Transverse colon (tissue), 4 donors: ENCODE measurements around the gene BTN3A1. TPM values are rescaled to one million over a fixed set of nuclear protein-coding genes. Genes with fewer than 3 reads are reported as not detected.

ENCODE experiments used
- DNase-seq: peaks from one replicate; pipeline ENCODE4 v3.0.0-alpha.2; 2019
- H3K27ac ChIP-seq, 4 donors: fragments of 200-600 bp; sonication (generic); 2 replicates each; pipeline ENCODE4 v1.5.1; 2016 to 2018; ENCODE audit warnings: inconsistent platforms in 4 of 4
- H3K27me3 ChIP-seq: fragments of 200-600 bp; sonication (generic); 2 replicates; pipeline ENCODE4 v1.5.1; 2017; ENCODE audit warnings: inconsistent platforms
- H3K36me3 ChIP-seq, 4 donors: fragments of 200-600 bp; sonication (generic); 2 replicates each; pipeline ENCODE4 v1.5.1; 2017 to 2019; ENCODE audit warnings: inconsistent platforms in 4 of 4
- H3K4me1 ChIP-seq, 4 donors: fragments of 200-600 bp; sonication (generic); 2 replicates each; pipeline ENCODE4 v1.5.1; 2017 to 2020; ENCODE audit warnings: inconsistent platforms in 4 of 4
- H3K4me3 ChIP-seq, 4 donors: fragments of 200-600 bp; sonication (generic); 1 replicate in 1 of 4; 2 replicates in 3 of 4; pipeline versions ENCODE4 v1.5.1 to v1.6.1; 2017 to 2019; ENCODE audit warnings: inconsistent platforms in 4 of 4
- H3K9me3 ChIP-seq, 2 donors: fragments of 200-600 bp; sonication (generic); 2 replicates each; pipeline ENCODE4 v1.5.1; 2017 to 2019; ENCODE audit warnings: inconsistent platforms in 2 of 2
- CTCF ChIP-seq, 5 experiments: fragments of 200-600 bp in 3 of 5; fragments of 450-650 bp in 2 of 5; sonication (generic) in 3 of 5; IDR thresholded peaks; 1 replicate in 2 of 5; 2 replicates in 3 of 5; pipeline ENCODE4 v1.5.1; 2016 to 2017; ENCODE audit warnings: antibody characterized with exemption in 5 of 5, inconsistent platforms in 3 of 5, mild to moderate bottlenecking in 2 of 5, moderate library complexity in 1 of 5
- EP300 ChIP-seq: sonication (generic); formaldehyde crosslinking; IDR thresholded peaks from one replicate; pipeline ENCODE4 v1.6.1; 2017; ENCODE audit warnings: antibody characterized with exemption, low read depth
- POLR2A ChIP-seq: fragments of 450-650 bp; IDR thresholded peaks from one replicate; pipeline ENCODE4 v1.6.1; 2016; ENCODE audit warnings: antibody characterized with exemption, mild to moderate bottlenecking, moderate library complexity
- POLR2AphosphoS5 ChIP-seq, 3 donors: sonication (generic); formaldehyde crosslinking; IDR thresholded peaks; one replicate each; pipeline ENCODE4 v1.6.1; 2016; ENCODE audit warnings: antibody characterized with exemption in 3 of 3
- WGBS, 2 donors: methylation state at CpG; one replicate each; pipeline ENCODE4 v1.1.5; 2018; ENCODE audit warnings: low coverage in 1 of 2; 5-methylcytosine and 5-hydroxymethylcytosine counted together
- in situ Hi-C, 4 donors: fragments of 200-750 bp; cut with MboI; loops; one replicate each; pipeline versions ENCODE4 v1.15.0 to v1.15.1; 2017; ENCODE audit warnings: low sequenced_read_pairs in 3 of 4, low pct_ligation_motif_present in 1 of 4, low pct_unique_long_range_greater_than_20kb in 1 of 4
- intact Hi-C: fragments of 100-400 bp; cut with DNase I; formaldehyde crosslinking; loops from one replicate; pipeline ENCODE4 v1.15.1; 2023; ENCODE audit warnings: low total_unique reads
- total RNA-seq, 4 donors: library from RNA; depleted of rRNA; stranded (reverse); fragments of >200 nt; gene quantifications; one replicate each; pipeline ENCODE4 v1.1.0, GENCODE V29; 2016

Gene BTN3A1
- total RNA-seq, 4 donors from 2014 or later: 15.7 to 43.2 (median 20.4) TPM

- H3K4me3 ChIP-seq: no peak overlapping the region
- in situ Hi-C loops: loop anchor here in 1 of 4 donors (25.0 kb wide), 1 partner anchor 88 kb away; the partner anchor contains the start of gene BTN3A2
- DNase-seq: no peak
- H3K9me3 ChIP-seq: no peaks in the 10 kb centered on the region
- peaks cover 0 to 8% (median 0%) of the 10 kb centered on the region in 4 donors for H3K4me1 ChIP-seq
- no peak overlapping the region for H3K27ac ChIP-seq
- no peaks in the 10 kb centered on the region for H3K27me3 ChIP-seq
- intact Hi-C loops: no loop called here
- peaks cover 0 to 7% (median 0%) of the 10 kb centered on the region in 4 donors for H3K36me3 ChIP-seq
- TF ChIP-seq POLR2A (no peak), EP300 (no peak), CTCF (IDR thresholded peaks at IDR 0.05) (no peak), POLR2AphosphoS5 (IDR thresholded peaks at IDR 0.05) (no peak)
- WGBS, 2 donors: 95% methylated on average over 3 of the region's 3 CpGs; no CpG with 5 or more reads in 1 of the 2 donors
Measured at GRCh38 chr6:26450240-26450639, 48.2 kb downstream of the BTN3A1 start.

DNA sequence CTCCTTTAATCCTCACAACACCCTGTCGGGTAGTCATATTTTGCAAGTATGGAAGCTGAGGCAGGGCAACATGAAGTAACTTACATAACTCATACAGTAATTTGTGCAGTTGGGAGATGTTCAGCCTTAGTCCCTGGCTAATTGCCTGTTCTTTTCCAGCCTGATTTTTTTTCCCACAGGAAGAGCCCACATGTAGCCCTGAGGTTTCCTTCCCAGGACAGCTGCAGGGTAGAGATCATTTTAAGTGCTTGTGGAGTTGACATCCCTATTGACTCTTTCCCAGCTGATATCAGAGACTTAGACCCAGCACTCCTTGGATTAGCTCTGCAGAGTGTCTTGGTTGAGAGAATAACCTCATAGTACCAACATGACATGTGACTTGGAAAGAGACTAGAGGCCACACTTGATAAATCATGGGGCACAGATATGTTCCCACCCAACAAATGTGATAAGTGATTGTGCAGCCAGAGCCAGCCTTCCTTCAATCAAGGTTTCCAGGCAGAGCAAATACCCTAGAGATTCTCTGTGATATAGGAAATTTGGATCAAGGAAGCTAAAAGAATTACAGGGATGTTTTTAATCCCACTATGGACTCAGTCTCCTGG, 50.7 kb downstream of the BTN3A1 start:
- H3K36me3 ChIP-seq: peaks cover 0 to 7% (median 0%) of the 10 kb centered on the region in 4 donors
- H3K9me3 ChIP-seq: no peaks in the 10 kb centered on the region
- no peaks in the 10 kb centered on the region for H3K27me3 ChIP-seq
- peaks cover 4 to 8% (median 5%) of the 10 kb centered on the region in 4 donors for H3K4me1 ChIP-seq
- TF ChIP-seq EP300 (no peak), POLR2A (no peak), CTCF (IDR thresholded peaks at IDR 0.05) (no peak), POLR2AphosphoS5 (IDR thresholded peaks at IDR 0.05) (no peak)
- WGBS, 2 donors: 83% methylated on average over 1 of the region's 1 CpG; no CpG with 5 or more reads in 1 of the 2 donors
- in situ Hi-C loops (loop anchor here in 1 of 4 donors (25.0 kb wide), 1 partner anchor 90 kb away; the partner anchor contains the start of gene BTN3A2), intact Hi-C loops (no loop called here)
- DNase-seq: no peak
- no peak overlapping the region for H3K4me3 ChIP-seq
- H3K27ac ChIP-seq: no peak overlapping the region

- H3K4me1 ChIP-seq: peaks cover 12 to 18% (median 16%) of the 10 kb centered on the region in 4 donors
- intact Hi-C loops: no loop called here
- no peak for DNase-seq
Measured at GRCh38 chr6:26454631-26455030, 52.6 kb downstream of the BTN3A1 start.

More at GRCh38 chr6:26454631-26455030, 52.6 kb downstream of the BTN3A1 start:
- H3K36me3 ChIP-seq: no peaks in the 10 kb centered on the region
- no peak for TF ChIP-seq POLR2A
- TF ChIP-seq POLR2AphosphoS5 (IDR thresholded peaks at IDR 0.05): no peak
- no peak for TF ChIP-seq CTCF (IDR thresholded peaks at IDR 0.05)
- TF ChIP-seq EP300: no peak
- 89 to 98% methylated on average over 1 of the region's 1 CpG for WGBS, 2 donors
- H3K9me3 ChIP-seq: no peaks in the 10 kb centered on the region
- in situ Hi-C loops: loop anchor here in 1 of 4 donors (25.0 kb wide), 1 partner anchor 92 kb away; the partner anchor contains the start of gene BTN3A2
- no peaks in the 10 kb centered on the region for H3K27me3 ChIP-seq
- H3K4me3 ChIP-seq: no peak overlapping the region
- no peak overlapping the region for H3K27ac ChIP-seq
